Pancreas (tissue), 10 donors: ENCODE measurements around the gene GNL2. TPM values are rescaled to one million over a fixed set of nuclear protein-coding genes. Genes with fewer than 3 reads are reported as not detected.

Experiments used
- ATAC-seq, 4 donors: fragments of 200-7000 bp; cut with Tn5 transposase; one replicate each; pipeline versions ENCODE4 v1.8.0 to v1.9.1; 2020; ENCODE audit warnings: mild to moderate bottlenecking in 4 of 4, moderate library complexity in 4 of 4
- DNase-seq, 6 donors: peaks; one replicate each; pipeline ENCODE4 v3.0.0-alpha.2; 2020
- FAIRE-seq: peaks from 2 replicates; lab custom pipeline; 2012; peaks lifted over from hg19 to GRCh38; lab: Jason Lieb, UNC
- H3K27ac ChIP-seq, 4 donors: fragments of 200-600 bp; sonication (generic); 1 replicate in 3 of 4; 2 replicates in 1 of 4; pipeline versions ENCODE4 v1.5.0 to v1.8.0; 2020
- H3K27me3 ChIP-seq, 4 donors: fragments of 200-600 bp; one replicate each; pipeline ENCODE4 v1.8.0; 2021
- H3K36me3 ChIP-seq, 3 donors: fragments of 200-600 bp; sonication (generic) in 1 of 3; one replicate each; pipeline versions ENCODE4 v1.5.0 to v1.8.0; 2020 to 2021
- H3K4me1 ChIP-seq, 3 donors: fragments of 200-600 bp; one replicate each; pipeline ENCODE4 v1.8.0; 2021
- H3K4me3 ChIP-seq, 4 donors: fragments of 200-600 bp; sonication (generic) in 2 of 4; one replicate each; pipeline versions ENCODE4 v1.5.0 to v1.8.0; 2020 to 2021
- H3K9me3 ChIP-seq, 4 donors: fragments of 200-600 bp; one replicate each; pipeline ENCODE4 v1.8.0; 2021
- WGBS, 2 donors: extraction: QIAGEN DNeasy Blood & Tissue Kit; methylation state at CpG; one replicate each; pipeline ENCODE4 v1.1.7; 2013; 5-methylcytosine and 5-hydroxymethylcytosine counted together
- intact Hi-C, 3 donors: fragments of 100-400 bp; cut with DNase I; formaldehyde crosslinking; loops; one replicate each; pipeline versions ENCODE4 v1.11.1 to v1.14.2; 2022
- polyA plus RNA-seq, 2 donors: library from polyadenylated mRNA; stranded (reverse); fragments of 200-250 nt; gene quantifications; one replicate each; pipeline ENCODE4 v1.2.3, GENCODE V29; 2013
- total RNA-seq, 6 donors: library from RNA; stranded (reverse); fragmentation: NEBNext Ultra II Directional in 4 of 6; extraction: Animal tissue kit (Norgen Biotek cat#: 25700) in 4 of 6; gene quantifications; one replicate each; pipeline versions ENCODE4 v1.2.1 to v1.2.4, GENCODE V29; 2021 to 2023
- TF ChIP-seq, protein P1 (sequence below), 4 donors: fragments of 200-600 bp; sonication (generic) in 3 of 4; IDR thresholded peaks; one replicate each; pipeline versions ENCODE4 v1.5.0 to v1.8.0; 2021; ENCODE audit warnings: antibody characterized with exemption in 4 of 4
- donor health status: healthy with polysubstance abuse.
- donor health status: DM: no; HTN: no; CAD: no; lungs with moderate emphysema.
- donor health status: DM: no; HTN: no; CAD: no.
- donor health status: control.
- donor health status: control.
- donor health status: Bipolar disorder and iron deficiency.
- donor health status: DM: yes; HTN: yes; CAD: no.
- donor health status: DM: no; HTN: no; CAD: no.
- donor health status: DM: no; HTN: no; CAD: no.
- donor health status: DM: yes; HTN: yes; CAD: no.

Gene GNL2
- total and polyA plus RNA-seq, 8 donors, result 9.8 to 69.1 (median 18.2) TPM

DNA sequence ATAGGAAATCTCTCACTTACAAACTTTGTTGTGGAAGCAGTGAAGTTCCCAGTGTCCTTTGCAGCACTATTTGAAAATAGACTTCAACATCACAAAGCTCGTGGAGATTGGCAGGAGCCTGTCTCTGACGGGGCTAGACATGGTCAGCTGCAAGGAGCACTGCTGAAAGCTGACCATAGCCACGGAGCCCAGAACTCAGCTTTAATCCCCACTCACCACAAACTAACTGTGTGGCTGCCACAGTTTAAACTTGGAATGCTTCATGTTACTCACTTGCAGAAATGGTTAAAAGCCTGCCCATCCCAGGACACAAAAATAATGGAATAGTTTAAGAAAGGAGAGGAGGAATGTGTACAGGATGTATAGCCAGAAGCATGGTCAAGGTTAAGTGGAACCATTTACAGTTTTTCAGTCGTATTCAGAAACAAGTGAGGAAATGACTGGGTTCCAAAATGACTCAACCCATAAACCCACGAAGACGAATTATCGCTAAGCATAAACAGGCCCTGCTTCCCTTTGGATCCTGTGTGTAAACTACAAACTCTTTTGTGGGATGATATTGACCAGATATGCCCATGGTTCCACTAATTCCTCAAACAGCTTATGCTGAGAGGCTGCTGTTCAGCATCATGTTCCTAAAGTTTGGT is 20.8 kb downstream of the GNL2 start:
- intact Hi-C loops, result no loop called here
- no peak for DNase-seq
- 80 to 91% methylated on average over 7 of the region's 7 CpGs for WGBS, 2 donors
- Histone ChIP-seq H3K27ac (no peak overlapping the region), H3K9me3 (no peaks in the 10 kb centered on the region), H3K27me3 (no peaks in the 10 kb centered on the region), H3K36me3 (peaks cover 13 to 76% (median 32%) of the 10 kb centered on the region in 3 donors), H3K4me3 (no peak overlapping the region), H3K4me1 (no peaks in the 10 kb centered on the region)
- peak in 1 of 4 donors; percentile 50 for ATAC-seq
- no peak for FAIRE-seq
- TF ChIP-seq, protein P1, sequence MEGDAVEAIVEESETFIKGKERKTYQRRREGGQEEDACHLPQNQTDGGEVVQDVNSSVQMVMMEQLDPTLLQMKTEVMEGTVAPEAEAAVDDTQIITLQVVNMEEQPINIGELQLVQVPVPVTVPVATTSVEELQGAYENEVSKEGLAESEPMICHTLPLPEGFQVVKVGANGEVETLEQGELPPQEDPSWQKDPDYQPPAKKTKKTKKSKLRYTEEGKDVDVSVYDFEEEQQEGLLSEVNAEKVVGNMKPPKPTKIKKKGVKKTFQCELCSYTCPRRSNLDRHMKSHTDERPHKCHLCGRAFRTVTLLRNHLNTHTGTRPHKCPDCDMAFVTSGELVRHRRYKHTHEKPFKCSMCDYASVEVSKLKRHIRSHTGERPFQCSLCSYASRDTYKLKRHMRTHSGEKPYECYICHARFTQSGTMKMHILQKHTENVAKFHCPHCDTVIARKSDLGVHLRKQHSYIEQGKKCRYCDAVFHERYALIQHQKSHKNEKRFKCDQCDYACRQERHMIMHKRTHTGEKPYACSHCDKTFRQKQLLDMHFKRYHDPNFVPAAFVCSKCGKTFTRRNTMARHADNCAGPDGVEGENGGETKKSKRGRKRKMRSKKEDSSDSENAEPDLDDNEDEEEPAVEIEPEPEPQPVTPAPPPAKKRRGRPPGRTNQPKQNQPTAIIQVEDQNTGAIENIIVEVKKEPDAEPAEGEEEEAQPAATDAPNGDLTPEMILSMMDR (IDR thresholded peaks at IDR 0.05), result no peak

DNA sequence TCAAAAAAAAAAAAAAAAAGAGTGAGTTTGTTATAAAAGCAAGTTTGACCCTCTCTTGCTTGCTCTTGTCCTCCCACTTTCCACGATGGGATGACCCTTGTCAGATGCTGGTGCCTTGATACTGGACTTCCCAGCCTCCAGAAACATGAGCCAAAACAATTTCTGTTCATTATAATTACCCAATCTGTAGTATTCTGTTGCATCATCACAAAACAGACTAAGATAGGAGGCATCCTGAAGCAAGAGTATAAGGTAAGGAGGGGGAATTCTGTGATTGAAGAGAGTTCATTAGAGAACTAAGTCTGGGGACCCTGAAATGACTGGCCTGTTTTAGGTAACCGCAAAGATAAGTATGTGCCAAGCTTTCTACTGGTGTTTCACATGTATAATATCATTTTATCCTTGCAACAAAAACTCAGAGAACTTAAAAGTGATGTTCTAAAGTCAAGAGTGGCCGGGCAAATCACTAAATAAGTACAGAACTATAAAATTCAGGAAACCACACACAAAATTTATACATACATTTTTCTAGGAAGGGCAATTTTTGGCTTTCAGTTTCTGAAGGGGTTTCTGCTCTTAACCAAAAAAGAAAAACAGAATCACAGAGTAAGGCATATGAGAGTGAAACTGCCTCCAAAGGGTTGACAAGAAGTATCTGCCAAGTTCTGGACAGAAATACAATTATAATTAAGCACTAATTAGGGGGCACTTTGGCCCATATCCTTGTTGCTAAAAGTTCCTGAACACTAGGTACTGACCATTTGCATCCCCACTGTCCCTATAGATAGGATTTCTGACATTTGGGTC is 25.0 kb downstream of the GNL2 start:
- no peak for FAIRE-seq
- intact Hi-C loops, result no loop called here
- Histone ChIP-seq H3K4me3 (no peak overlapping the region), H3K4me1 (no peaks in the 10 kb centered on the region), H3K27ac (no peak overlapping the region), H3K9me3 (no peaks in the 10 kb centered on the region), H3K36me3 (peaks cover 13 to 84% (median 57%) of the 10 kb centered on the region in 3 donors), H3K27me3 (no peaks in the 10 kb centered on the region)
- ATAC-seq, result no peak
- 92 to 95% methylated on average over 3 of the region's 3 CpGs for WGBS, 2 donors
- no peak for DNase-seq
- TF ChIP-seq, protein P1 (IDR thresholded peaks at IDR 0.05), result no peak

DNA sequence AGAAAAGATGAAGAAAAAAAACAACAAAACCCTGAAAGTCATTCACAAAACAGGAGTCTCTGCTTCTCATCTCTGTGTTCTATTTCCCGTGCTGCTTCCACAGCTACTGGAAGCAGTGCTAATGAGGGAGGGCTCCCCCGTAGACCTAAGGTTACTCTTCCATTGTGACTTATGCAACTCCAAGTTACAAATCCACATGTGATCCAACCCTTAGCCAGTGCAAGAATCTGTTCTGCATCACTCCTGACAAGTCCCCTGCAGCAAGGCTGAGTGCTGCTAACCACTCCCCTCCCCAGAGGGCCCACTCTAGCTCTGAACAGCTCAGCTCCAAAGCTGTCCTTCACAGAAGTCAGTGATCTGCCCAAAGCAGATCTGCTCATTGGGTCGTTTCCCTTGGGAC is 28.7 kb downstream of the GNL2 start:
- Histone ChIP-seq H3K27ac (no peak overlapping the region), H3K9me3 (no peaks in the 10 kb centered on the region), H3K36me3 (peaks cover 0 to 61% (median 35%) of the 10 kb centered on the region in 3 donors), H3K4me3 (no peak overlapping the region), H3K27me3 (no peaks in the 10 kb centered on the region), H3K4me1 (no peaks in the 10 kb centered on the region)
- TF ChIP-seq, protein P1 (IDR thresholded peaks at IDR 0.05), result no peak
- ATAC-seq, result peak in 3 of 4 donors; percentile 25 to 55 (median 53)
- FAIRE-seq, result no peak
- 75 to 80% methylated on average over 3 of the region's 3 CpGs for WGBS, 2 donors
- no peak for DNase-seq
- intact Hi-C loops, result no loop called here

DNA sequence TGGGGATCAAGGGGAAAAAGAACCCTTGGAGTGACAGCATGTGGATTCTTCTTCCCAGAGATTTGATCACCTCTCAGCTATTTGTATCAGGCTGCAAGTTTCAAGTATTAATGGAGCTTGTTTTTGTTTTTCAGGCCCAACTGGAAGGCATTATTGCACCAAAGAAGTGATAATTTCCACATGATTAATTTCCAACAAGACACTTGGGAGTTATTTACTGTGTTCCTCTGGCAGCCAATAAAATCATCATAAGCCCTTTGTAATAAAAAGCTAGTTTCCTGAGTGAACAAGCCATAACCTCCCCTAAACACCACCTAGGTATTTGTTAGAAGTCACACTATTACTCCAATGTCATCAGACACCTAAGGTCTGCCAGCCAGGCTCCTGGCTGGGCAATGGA is 30.8 kb downstream of the GNL2 start:
- FAIRE-seq (no peak), DNase-seq (no peak), ATAC-seq (no peak)
- no peaks in the 10 kb centered on the region for H3K9me3 ChIP-seq
- no peaks in the 10 kb centered on the region for H3K4me1 ChIP-seq
- peaks cover 0 to 58% (median 35%) of the 10 kb centered on the region in 3 donors for H3K36me3 ChIP-seq
- intact Hi-C loops, result no loop called here
- H3K4me3 ChIP-seq, result no peak overlapping the region
- TF ChIP-seq, protein P1 (IDR thresholded peaks at IDR 0.05), result no peak
- H3K27me3 ChIP-seq, result no peaks in the 10 kb centered on the region
- H3K27ac ChIP-seq, result no peak overlapping the region

DNA sequence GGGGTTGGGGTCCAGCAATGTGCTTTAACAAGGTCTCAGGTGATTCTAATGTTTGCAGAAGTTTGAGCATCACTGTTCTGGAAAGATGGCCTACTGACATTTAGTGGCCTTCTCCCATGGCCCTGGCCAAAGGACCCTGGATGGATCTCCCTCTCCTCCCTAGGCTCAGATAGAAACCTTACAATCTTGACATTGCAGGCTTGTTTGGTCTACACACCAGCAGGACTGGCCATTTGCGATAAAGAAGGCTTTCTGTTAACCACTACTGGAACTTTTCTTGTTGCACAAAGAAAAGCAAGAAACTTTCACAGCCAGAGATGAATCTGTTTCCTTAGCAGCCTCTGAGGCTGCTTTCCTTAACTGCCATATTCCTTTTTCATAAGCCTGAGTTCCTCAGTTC is 32.8 kb downstream of the GNL2 start:
- H3K27ac ChIP-seq, result no peak overlapping the region
- H3K4me3 ChIP-seq, result no peak overlapping the region
- TF ChIP-seq, protein P1 (IDR thresholded peaks at IDR 0.05), result no peak
- no peaks in the 10 kb centered on the region for H3K27me3 ChIP-seq
- FAIRE-seq (no peak), DNase-seq (no peak), ATAC-seq (no peak)
- no peaks in the 10 kb centered on the region for H3K9me3 ChIP-seq
- WGBS, 2 donors, result 81 to 86% methylated on average over 1 of the region's 1 CpG
- H3K4me1 ChIP-seq, result no peaks in the 10 kb centered on the region
- intact Hi-C loops, result no loop called here
- H3K36me3 ChIP-seq, result peaks cover 0 to 38% (median 24%) of the 10 kb centered on the region in 3 donors
